ENCODE data around the gene DYNC1LI2. TPM values are rescaled to one million over a fixed set of nuclear protein-coding genes. Genes with fewer than 3 reads are reported as not detected.

The DYNC1LI2 gene
- total and polyA plus RNA-seq, 9 of the 15 experiments (the other 6 are each of a cell fraction or from before 2014, with no cell fraction given): 5.1 to 48.9 (median 38.2) TPM

DNA sequence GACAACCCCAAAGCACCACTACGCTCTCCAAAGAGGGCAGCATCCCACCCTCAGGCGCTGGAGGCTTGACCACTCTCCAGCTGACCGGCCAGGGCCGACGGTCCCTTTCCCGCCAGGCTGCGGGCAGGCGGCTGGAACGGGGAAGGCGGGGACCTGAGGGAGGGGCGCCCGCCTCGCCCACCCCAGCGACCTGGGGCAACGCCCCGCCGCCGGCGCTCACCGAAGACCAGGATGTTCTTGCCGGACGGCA, 431 bp downstream of the DYNC1LI2 start (continued):
- TF ChIP-seq, protein P1, sequence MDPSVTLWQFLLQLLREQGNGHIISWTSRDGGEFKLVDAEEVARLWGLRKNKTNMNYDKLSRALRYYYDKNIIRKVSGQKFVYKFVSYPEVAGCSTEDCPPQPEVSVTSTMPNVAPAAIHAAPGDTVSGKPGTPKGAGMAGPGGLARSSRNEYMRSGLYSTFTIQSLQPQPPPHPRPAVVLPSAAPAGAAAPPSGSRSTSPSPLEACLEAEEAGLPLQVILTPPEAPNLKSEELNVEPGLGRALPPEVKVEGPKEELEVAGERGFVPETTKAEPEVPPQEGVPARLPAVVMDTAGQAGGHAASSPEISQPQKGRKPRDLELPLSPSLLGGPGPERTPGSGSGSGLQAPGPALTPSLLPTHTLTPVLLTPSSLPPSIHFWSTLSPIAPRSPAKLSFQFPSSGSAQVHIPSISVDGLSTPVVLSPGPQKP (CRISPR knock-in tag; IDR thresholded peaks at IDR 0.05): no peak
- TF ChIP-seq, protein P2, sequence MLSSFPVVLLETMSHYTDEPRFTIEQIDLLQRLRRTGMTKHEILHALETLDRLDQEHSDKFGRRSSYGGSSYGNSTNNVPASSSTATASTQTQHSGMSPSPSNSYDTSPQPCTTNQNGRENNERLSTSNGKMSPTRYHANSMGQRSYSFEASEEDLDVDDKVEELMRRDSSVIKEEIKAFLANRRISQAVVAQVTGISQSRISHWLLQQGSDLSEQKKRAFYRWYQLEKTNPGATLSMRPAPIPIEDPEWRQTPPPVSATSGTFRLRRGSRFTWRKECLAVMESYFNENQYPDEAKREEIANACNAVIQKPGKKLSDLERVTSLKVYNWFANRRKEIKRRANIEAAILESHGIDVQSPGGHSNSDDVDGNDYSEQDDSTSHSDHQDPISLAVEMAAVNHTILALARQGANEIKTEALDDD (IDR thresholded peaks at IDR 0.05): no peak
- TF ChIP-seq SAP30 (IDR thresholded peaks at IDR 0.05; ENCODE audit: borderline replicate concordance, insufficient read depth, low read depth, low read length, poor library complexity, severe bottlenecking): peak; percentile 82
- no peak for TF ChIP-seq TEAD2 (tag; IDR thresholded peaks at IDR 0.05)
- TF ChIP-seq, protein P3, sequence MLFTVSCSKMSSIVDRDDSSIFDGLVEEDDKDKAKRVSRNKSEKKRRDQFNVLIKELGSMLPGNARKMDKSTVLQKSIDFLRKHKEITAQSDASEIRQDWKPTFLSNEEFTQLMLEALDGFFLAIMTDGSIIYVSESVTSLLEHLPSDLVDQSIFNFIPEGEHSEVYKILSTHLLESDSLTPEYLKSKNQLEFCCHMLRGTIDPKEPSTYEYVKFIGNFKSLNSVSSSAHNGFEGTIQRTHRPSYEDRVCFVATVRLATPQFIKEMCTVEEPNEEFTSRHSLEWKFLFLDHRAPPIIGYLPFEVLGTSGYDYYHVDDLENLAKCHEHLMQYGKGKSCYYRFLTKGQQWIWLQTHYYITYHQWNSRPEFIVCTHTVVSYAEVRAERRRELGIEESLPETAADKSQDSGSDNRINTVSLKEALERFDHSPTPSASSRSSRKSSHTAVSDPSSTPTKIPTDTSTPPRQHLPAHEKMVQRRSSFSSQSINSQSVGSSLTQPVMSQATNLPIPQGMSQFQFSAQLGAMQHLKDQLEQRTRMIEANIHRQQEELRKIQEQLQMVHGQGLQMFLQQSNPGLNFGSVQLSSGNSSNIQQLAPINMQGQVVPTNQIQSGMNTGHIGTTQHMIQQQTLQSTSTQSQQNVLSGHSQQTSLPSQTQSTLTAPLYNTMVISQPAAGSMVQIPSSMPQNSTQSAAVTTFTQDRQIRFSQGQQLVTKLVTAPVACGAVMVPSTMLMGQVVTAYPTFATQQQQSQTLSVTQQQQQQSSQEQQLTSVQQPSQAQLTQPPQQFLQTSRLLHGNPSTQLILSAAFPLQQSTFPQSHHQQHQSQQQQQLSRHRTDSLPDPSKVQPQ (CRISPR knock-in tag; IDR thresholded peaks at IDR 0.05; ENCODE audit: borderline replicate concordance): no peak
- TF ChIP-seq ZNF347 (CRISPR knock-in tag; IDR thresholded peaks at IDR 0.05; ENCODE audit: low read depth): no peak
- 0 out of 2 replicates have a peak, but pooled peaks have one; percentile 24 for TF ChIP-seq ZNF143 (CRISPR knock-in tag; IDR thresholded peaks at IDR 0.05)
- no peak for TF ChIP-seq ZNF780A (CRISPR knock-in tag; IDR thresholded peaks at IDR 0.05)
- TF ChIP-seq, protein P4, sequence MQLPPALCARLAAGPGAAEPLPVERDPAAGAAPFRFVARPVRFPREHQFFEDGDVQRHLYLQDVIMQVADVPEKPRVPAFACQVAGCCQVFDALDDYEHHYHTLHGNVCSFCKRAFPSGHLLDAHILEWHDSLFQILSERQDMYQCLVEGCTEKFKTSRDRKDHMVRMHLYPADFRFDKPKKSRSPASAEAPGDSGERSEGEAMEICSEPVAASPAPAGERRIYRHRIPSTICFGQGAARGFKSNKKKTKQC (CRISPR knock-in tag; IDR thresholded peaks at IDR 0.05): 0 out of 2 replicates have a peak, but pooled peaks have one; percentile 14
- TF ChIP-seq ZNF184 (CRISPR knock-in tag; IDR thresholded peaks at IDR 0.05): no peak
- TF ChIP-seq, protein P5, sequence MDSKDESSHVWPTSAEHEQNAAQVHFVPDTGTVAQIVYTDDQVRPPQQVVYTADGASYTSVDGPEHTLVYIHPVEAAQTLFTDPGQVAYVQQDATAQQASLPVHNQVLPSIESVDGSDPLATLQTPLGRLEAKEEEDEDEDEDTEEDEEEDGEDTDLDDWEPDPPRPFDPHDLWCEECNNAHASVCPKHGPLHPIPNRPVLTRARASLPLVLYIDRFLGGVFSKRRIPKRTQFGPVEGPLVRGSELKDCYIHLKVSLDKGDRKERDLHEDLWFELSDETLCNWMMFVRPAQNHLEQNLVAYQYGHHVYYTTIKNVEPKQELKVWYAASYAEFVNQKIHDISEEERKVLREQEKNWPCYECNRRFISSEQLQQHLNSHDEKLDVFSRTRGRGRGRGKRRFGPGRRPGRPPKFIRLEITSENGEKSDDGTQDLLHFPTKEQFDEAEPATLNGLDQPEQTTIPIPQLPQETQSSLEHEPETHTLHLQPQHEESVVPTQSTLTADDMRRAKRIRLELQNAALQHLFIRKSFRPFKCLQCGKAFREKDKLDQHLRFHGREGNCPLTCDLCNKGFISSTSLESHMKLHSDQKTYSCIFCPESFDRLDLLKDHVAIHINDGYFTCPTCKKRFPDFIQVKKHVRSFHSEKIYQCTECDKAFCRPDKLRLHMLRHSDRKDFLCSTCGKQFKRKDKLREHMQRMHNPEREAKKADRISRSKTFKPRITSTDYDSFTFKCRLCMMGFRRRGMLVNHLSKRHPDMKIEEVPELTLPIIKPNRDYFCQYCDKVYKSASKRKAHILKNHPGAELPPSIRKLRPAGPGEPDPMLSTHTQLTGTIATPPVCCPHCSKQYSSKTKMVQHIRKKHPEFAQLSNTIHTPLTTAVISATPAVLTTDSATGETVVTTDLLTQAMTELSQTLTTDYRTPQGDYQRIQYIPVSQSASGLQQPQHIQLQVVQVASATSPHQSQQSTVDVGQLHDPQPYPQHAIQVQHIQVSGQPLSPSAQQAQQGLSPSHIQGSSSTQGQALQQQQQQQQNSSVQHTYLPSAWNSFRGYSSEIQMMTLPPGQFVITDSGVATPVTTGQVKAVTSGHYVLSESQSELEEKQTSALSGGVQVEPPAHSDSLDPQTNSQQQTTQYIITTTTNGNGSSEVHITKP (IDR thresholded peaks at IDR 0.05; ENCODE audit: partially characterized antibody): peak; percentile 31
- 0 out of 2 replicates have a peak, but pooled peaks have one; percentile 13 for TF ChIP-seq BRD4 (IDR thresholded peaks at IDR 0.05)
- TF ChIP-seq ZBTB7A (IDR thresholded peaks at IDR 0.05; ENCODE audit: borderline replicate concordance, control insufficient read depth, low read depth, low read length): peak; percentile 76; the same call in 1 of the 2 replicates

Measured in K562 (cell line).